Cortex of kidney (tissue), 1 donor: ENCODE results near the gene ZGLP1.

Experiments used
- DNase-seq: peaks from one replicate; lab custom pipeline; 2025; lab: John Stamatoyannopoulos, UW

The ZGLP1 gene

DNA sequence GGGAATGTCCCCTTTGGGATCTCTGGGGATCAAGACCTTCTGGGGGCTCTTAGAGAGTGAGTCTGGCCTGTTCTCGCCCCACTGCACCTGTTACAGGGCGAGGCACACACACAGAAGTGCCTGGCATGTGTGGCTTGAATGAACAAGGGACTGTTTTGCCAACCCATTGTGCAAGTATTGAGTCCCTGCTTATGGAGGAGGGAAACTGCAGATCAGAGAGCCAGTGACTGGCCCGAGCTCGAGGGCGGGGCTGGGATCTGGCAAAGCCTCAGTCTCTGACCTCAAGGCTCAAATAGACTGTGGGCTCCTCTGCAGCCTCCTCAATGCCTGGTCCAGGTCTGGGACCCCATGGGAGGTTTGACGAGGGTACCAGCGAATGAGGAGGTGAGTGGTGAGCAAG is 18.2 kb upstream of the ZGLP1 start:
- DNase-seq = no peak

DNA sequence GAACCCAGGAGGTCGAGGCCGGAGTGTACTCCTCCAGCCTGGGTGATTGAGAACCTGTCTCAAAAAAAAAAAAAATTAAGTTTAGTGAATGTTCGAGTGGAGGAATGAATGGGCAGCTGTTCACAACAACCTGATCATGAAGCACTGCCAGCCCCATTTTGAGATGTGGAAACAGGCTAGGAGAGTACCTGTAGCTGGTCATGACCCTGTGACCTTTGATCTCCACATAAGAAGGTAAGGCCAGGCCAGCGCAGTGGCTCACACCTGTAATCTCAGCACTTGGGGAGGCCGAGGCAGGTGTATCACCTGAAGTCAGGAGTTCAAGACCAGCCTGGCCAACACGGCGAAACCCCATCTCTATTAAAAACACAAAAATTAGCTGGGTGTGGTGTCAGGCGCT is 16.1 kb upstream of the ZGLP1 start:
- no peak for DNase-seq

DNA sequence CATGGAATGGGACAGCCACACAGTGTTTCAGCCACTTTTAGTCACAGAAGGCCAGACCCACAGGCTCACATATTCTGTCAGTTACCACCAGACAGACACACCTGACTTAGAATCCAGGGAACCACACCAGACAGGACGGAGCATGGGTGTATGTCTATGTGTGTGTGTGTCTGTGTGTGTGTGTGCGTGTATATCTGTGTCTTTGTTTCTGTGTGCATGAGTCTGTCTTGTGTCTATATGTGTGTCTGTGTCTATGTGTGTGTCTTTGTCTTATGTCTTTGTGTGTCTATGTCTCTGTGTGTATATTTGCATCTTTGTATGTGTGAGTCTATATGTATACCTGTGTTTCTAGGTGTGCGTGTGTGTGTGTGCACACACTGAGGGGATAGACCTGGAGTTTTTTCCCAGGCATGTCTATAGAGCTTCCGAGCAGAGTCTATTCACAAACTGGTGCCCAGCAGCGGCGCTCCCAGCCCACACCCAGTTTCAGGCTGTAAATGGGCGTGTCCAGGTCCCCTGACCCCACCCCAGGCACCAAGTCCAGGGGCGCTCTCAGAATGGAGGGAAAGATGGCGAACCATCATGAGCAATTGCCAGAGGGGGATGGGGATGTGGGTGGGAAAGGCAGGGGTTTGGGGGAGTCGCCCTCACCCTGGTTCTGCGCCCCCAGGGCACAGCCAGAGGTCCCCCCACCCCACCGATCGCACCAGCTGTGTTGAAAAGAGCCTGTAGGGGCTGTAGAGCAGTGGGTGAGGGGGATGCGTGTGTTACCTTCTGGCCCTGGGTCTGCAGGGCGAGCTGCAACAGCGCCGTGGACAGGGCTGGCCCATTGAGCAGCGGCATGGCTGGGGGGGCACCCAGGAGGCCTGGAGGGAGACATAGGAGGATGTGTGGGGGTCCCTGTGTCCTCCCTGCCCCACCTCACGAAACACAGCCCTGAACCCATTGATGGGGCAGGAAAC is 12.5 kb upstream of the ZGLP1 start:
- no peak for DNase-seq

GRCh38 chr19:10321417-10321797 is 11.8 kb upstream of the ZGLP1 start:
- DNase-seq = no peak

GRCh38 chr19:10320602-10321416 is 11.2 kb upstream of the ZGLP1 start:
- no peak for DNase-seq

DNA sequence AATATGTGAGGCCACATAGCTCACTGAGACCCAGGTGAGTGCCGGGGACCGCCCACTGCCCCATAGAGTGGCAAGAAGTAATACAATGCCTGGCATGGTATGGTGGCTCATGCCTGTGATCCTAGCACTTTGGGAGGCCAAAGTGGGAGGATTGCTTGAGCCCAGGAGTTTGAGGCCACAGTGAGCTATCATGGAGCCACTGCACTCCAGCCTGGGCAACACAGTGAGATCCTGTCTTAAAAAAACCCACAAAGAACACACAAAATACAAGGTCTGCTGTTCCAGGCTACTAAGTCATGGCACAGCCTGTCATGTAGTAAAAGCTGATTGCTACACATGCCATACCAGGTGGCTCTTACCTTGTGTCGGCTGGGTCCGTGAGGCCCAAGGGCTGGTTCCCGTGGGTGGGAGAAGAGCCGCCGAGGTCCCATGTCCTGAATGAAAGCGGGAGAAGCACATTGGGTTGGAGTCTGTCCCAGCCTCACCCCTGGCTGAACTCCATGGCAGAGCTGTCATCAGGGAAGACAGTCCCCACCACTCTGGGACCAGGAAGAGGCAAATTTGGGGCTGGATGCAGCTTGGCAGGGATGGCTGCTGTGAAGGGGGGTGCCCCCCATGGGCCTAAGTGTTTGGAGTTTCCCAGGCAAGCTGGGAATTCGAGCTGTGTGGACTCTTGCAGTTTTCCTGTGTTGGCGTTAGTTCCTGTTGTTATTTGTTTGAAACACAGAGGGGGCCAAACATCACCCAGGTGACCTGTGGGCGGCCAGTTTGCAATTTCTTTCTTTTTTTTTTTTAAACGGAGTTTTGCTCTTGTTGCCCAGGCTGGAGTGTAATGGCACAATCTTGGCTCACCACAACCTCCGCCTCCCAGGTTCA is 9.4 kb upstream of the ZGLP1 start:
- no peak for DNase-seq

- no peak for DNase-seq
Observed at GRCh38 chr19:10317857-10318462, 8.3 kb upstream of the ZGLP1 start.

- DNase-seq = no peak
Observed at GRCh38 chr19:10317045-10317856, 7.6 kb upstream of the ZGLP1 start.

DNA sequence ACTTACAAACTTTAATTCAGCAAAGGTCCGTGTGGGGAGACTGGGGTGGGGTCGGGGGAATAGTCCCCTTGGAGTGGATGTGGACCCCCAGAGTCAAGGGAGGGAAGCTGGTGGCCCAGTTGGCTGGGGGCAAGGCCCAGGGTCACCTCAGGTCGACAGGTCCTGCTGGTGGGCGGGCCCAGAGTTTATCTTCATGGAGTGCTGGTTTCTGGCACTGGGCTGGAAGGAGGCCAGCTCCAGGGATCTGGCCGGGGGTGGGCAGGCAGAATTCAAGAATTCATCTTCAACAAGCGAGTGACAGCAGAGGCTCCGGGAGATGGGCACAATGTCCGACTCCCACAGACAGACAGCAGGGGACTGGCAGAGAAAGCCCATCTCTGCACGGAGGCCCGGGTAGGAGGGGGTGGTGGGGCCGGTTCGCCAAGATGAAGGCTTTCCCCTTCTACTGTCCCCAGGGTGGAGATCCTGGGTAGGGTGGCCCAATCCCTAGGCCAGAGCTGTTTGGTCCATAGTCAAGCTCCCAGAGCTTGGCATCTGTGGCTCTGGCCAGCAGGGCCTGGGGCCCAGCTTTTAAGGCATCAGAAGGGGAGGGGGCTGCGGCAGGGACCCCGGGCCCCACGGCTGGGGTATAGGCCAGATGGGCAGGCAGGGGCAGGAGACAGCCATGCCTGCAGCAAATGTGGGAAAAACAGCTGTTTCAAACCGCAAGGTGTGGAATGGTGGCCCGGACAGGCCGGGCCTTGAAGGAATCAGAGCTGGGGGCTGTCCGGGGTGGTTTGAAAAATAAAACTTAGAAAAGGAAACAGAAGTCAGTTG is 6.8 kb upstream of the ZGLP1 start:
- no peak for DNase-seq

- no peak for DNase-seq
Observed at GRCh38 chr19:10315335-10316214, 6.0 kb upstream of the ZGLP1 start, which contains the start of gene FDX2. Gene FDX2 (minus strand): TSS chr19:10316015. CDS start chr19:10315996, 19 bp downstream.

DNA sequence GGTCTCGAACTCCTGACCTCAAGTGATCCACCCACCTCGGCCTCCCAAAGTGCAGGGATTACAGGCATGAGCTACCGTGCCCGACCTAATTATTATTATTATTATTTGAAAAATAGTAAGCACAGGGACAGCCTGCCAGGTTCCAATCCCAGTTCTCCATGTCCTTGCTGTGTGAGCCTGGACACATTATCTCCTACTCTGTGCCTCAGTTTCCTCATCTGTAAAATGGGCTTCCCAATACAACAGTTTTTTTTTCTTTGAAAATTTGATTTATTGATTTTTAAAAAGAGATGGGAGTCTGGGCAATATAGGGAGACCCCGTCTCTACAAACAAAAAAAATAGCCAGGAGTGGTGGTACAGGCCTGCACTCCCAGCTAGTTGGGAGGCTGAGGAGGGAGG is 3.3 kb downstream of the ZGLP1 start:
- DNase-seq = no peak

DNA sequence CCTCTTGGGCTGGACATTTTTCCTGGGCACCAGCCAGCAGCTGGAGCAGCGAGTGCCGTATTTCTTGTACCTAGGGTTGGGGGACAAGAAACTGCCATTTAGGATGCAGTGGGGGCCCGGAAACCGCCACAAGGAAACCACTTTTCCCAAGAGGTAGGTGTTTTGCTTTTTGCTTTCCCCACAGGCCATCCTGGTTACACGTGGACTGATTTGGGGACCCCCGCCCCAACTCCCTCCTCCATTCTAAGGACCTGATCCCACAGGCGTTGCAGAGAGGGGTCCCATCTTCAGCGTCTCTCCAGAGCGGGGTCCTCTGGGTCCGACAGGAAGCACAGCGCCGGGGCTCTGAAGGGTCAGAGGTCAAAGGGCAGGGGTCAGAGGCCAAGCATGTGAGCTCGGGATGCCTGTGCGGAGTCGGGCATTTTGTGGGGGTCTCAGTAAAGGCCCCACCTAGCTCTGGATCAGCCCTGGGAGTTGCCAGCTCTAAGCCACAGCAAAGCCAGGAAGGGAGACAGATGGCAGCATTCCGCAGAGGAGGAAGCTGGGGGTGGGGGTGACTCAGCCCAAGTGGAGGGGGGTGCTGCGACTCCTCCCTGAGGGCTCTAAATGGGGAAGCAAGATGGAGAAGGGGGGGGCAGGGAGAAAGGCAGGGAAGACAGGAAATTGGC is 4.3 kb downstream of the ZGLP1 start:
- DNase-seq = no peak

- no peak for DNase-seq
Observed at GRCh38 chr19:10299545-10300458, 9.8 kb downstream of the ZGLP1 start.

GRCh38 chr19:10295847-10296591 is 13.6 kb downstream of the ZGLP1 start:
- no peak for DNase-seq

GRCh38 chr19:10295305-10295846 is 14.2 kb downstream of the ZGLP1 start:
- no peak for DNase-seq

GRCh38 chr19:10294368-10294697 is 15.3 kb downstream of the ZGLP1 start:
- no peak for DNase-seq
